GM12864 (cell line): ENCODE results near the gene SEPTIN2.

ENCODE experiments used
- DNase-seq: peaks from one replicate; pipeline ENCODE4 v3.0.0-alpha.2; 2011; ENCODE audit warnings: low read depth
- H3K4me3 ChIP-seq: 2 replicates; pipeline ENCODE4 v1.5.1; 2011; ENCODE audit warnings: mild to moderate bottlenecking, low read depth, low read length, control low read depth
- TF ChIP-seq, protein P1 (sequence below): IDR thresholded peaks from 2 replicates; pipeline ENCODE4 v1.5.1; 2011; ENCODE audit warnings: low read depth, mild to moderate bottlenecking, moderate library complexity, low read length, control low read depth, inconsistent platforms; ENCODE audit errors: missing control alignments

The SEPTIN2 gene

DNA sequence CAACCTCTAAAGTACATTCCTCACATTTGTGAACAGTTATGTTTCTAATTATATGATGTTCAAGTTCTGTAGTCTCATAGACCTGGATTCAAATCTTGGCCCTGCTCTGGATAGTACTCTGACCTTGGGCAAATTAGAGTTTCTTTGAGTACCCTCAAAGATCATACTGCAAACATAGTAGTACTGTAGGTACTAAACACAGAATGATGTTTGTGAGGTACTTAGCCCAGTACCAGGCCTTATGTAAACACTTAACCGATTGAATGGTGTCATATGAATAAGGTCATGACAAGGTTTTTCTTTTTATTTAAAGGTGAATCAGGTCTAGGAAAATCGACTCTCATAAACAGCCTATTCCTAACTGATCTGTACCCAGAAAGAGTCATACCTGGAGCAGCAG, 19.1 kb downstream of the SEPTIN2 start:
- no peak overlapping the region for H3K4me3 ChIP-seq
- TF ChIP-seq, protein P1, sequence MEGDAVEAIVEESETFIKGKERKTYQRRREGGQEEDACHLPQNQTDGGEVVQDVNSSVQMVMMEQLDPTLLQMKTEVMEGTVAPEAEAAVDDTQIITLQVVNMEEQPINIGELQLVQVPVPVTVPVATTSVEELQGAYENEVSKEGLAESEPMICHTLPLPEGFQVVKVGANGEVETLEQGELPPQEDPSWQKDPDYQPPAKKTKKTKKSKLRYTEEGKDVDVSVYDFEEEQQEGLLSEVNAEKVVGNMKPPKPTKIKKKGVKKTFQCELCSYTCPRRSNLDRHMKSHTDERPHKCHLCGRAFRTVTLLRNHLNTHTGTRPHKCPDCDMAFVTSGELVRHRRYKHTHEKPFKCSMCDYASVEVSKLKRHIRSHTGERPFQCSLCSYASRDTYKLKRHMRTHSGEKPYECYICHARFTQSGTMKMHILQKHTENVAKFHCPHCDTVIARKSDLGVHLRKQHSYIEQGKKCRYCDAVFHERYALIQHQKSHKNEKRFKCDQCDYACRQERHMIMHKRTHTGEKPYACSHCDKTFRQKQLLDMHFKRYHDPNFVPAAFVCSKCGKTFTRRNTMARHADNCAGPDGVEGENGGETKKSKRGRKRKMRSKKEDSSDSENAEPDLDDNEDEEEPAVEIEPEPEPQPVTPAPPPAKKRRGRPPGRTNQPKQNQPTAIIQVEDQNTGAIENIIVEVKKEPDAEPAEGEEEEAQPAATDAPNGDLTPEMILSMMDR: no peak
- DNase-seq: no peak

DNA sequence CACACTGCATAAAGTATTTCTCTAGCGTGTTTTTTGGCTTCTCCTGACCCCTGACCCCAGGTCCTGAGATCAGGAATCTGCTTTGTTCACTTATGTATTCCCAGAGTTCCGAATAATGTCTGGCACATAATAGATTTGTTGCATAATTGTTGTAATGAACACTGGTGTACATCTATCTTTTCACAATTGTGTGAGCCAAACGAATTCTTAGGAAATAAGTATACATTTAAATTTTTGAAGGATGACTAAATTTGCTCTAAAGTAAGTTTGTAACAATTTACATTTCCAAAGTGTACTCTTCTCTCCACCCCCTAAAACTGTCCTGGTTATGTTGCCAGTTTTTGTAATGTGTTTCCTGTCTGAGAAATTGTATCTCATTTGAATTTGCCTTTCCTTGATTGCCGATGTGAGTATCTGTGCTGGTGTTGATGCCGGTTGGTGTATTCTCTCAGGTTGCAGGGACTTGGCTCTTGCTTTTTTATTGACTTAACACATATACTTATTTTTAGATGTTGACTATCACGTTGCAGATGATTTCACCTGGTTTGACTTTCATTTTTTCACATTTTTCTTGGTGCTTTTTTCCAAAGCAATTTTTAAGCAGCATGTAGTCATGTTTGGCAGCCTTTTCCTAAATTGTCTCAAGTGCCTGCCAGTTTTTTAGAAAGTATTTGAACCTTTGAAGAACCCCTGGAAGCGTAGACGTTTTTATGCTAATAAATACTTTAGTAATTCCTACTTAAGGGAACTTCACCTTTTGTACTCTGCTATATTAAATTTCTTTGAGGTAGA, 24.3 kb downstream of the SEPTIN2 start:
- TF ChIP-seq, protein P1: no peak
- no peak for DNase-seq
- H3K4me3 ChIP-seq: no peak overlapping the region

DNA sequence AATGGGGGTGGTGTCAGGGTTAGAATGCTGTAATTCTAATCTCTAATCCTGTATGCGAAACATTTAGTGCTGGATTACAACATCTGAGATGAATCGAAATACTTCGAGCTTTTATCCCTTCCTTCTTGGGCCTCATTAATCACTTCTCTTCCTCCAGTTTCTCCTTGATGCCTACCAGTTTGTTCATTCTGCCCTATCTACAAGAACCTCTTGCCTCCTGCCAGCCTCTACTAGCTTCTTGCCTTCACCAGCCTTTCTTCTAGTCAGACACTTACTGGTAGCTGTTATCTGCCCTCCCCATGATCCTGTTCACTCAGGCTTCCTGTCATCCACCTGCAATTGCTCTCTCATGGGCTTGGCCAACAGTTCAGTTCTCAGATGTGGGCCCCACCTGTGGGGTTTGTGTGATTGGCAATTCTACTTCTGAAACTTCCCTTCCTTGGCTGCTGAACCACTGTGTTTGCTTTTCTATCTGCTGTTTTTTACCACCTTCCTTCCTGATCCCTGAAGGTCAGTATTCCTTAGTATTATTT, 25.0 kb downstream of the SEPTIN2 start:
- DNase-seq: no peak
- no peak overlapping the region for H3K4me3 ChIP-seq
- TF ChIP-seq, protein P1: no peak

DNA sequence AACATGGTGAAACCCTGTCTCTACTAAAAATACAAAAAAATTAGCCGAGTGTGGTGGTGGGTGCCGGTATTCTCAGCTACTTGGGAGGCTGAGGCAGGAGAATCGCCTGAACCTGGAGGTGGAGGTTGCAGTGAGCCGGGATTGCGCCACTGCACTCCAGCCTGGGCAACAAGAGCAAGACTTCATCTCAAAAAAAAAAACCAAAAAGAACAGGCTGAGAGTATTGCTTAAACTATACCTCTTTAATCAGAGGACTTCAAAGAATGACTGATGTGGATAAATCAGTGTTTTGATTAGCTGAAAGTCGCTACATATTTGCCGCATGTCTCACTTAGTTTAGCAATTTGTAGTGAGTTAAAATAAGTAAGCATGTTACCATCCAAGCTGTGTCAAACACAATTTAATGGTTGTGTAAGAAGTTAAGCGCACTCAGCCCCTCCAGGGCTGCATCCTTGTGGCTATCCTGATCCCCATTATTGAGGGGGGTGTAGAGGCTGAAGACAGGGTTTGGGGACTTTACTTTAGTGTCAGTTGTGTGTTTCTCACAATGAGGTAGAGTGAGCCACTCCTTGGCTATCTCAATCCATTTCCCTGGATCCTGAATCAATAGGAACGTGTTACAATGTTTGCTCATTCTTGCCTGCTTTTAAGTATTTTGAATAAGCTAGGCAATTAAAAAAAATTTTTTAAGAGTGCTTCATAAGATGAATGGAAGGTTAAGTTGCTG, 29.4 kb downstream of the SEPTIN2 start:
- no peak for DNase-seq
- no peak overlapping the region for H3K4me3 ChIP-seq
- TF ChIP-seq, protein P1: no peak

DNA sequence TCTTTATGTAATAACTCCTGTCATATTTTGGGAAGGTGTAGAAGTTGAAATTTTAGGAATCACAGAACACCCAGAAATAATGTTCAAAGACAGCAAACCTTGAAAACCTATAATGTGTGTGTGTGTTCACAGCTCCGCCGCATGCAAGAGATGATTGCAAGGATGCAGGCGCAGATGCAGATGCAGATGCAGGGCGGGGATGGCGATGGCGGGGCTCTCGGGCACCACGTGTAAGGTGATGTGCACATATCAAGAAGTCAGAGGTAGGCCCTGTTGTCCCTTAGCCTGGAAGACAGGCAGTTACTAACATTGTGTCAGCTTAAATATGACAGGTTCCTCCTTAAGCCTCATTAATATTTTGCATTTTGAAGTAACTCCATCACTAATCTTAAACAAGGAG, 34.2 kb downstream of the SEPTIN2 start:
- TF ChIP-seq, protein P1: no peak
- no peak overlapping the region for H3K4me3 ChIP-seq
- no peak for DNase-seq

DNA sequence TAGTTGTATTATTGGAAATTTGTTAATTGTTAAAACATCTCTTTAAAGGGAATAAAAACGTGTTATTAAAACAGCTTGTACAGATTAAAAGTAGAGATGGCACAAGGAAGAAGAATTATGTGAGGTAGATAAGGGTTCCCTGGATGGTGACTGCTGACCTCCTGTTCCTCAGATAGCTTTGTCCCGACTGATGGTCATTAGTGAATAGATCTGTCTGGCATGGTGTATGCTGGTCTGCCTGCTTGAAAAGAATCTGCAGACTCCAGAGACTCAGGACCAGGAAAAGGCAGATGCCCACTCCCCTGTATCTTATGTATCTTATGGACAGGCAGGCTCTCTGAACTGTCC, 34.8 kb downstream of the SEPTIN2 start:
- H3K4me3 ChIP-seq: no peak overlapping the region
- no peak for DNase-seq
- TF ChIP-seq, protein P1: no peak
